ENCODE results near the gene PPP2R5D.

PPP2R5D gene

GRCh38 chr6:43055966-43056365 is 71.6 kb downstream of the PPP2R5D start:
- DNase-seq (ENCODE audit: low read depth in 2 of 2): no peak

- DNase-seq (ENCODE audit: low read depth in 2 of 2): no peak
Measured at GRCh38 chr6:43058531-43058930, 74.2 kb downstream of the PPP2R5D start.

- DNase-seq (ENCODE audit: low read depth in 2 of 2): peak; percentile 95 to 96
Measured at GRCh38 chr6:43059168-43060033, 75.0 kb downstream of the PPP2R5D start, which contains the start of the genes KLC4 and MRPL2. Gene KLC4 (plus strand): TSS chr6:43059631. CDS start chr6:43061336, 1,705 bp downstream. Gene MRPL2 (minus strand): TSS chr6:43059434. CDS start chr6:43059381, 53 bp downstream.

- no peak for DNase-seq (ENCODE audit: low read depth in 2 of 2)
Measured at GRCh38 chr6:43060034-43060754, 75.8 kb downstream of the PPP2R5D start.

GRCh38 chr6:43060755-43061633 is 76.6 kb downstream of the PPP2R5D start:
- DNase-seq (ENCODE audit: low read depth in 2 of 2): no peak

GRCh38 chr6:43061861-43062260 is 77.5 kb downstream of the PPP2R5D start:
- no peak for DNase-seq (ENCODE audit: low read depth in 2 of 2)
